ENCODE measurements around the gene PCCB. TPM values are rescaled to one million over a fixed set of nuclear protein-coding genes. Genes with fewer than 3 reads are reported as not detected.
"Not testable (repeated sequence)": the region's sequence is repeated elsewhere in the genome, so short reads cannot be mapped to it uniquely, and the experiment has no call there.

The PCCB gene
- total RNA-seq (10 to 100 TPM; 13.6 to 22.6 (median 16.6) TPM), polyA plus RNA-seq (10 to 100 TPM; 27.2 to 30.9 TPM), total RNA-seq (13.3 reads per million, percentile 42 among the genes with 10 or more reads in this experiment)

DNA sequence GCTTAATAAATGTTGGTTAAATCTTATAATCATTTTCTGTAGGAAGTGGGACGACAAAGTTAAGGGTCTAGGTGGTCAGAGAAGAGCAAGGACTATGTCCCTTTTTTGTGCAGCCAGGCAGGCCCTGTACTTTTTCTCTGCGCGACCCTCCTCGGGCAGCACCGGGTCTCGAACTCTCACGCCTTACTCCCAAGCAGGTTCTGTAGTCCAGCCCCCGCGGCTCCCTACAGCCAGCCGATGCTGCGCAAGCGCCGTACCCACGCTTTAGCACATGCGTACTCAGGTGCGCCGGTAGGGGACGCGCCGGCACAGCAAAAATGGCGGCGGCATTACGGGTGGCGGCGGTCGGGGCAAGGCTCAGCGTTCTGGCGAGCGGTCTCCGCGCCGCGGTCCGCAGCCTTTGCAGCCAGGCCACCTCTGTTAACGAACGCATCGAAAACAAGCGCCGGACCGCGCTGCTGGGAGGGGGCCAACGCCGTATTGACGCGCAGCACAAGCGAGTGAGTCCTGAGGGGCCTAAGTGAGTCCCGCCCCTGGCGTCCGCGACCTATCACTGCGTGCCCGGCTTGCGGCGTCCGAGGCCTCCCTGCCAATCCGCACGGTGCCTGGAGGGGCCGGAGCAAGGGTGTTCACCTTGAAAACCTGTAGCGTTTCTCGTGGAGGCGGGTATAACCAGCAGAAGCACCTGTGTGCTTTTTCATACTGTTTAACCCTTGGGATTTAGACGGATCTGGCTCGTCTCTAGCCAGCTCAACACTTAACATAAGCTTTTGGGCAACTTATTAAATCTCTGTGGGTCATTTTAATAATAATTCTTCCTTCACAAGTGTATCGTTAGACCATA, at the start of gene PCCB:
Gene PCCB (plus strand): TSS at position 282 of the 844 bp plus-strand sequence. CDS start 36 bp downstream, at position 318.
- no peaks in the 10 kb centered on the region for H3K27me3 Mint-ChIP-seq
- Histone ChIP-seq H3K36me3 (ENCODE audit: control insufficient read depth in 2 of 3, insufficient read depth in 3 of 3, low read length in 3 of 3) (no peaks in the 10 kb centered on the region), H3K27ac (ENCODE audit: low read depth, low read length) (peak within 1 kb of the TSS; percentile 80), H3K4me1 (ENCODE audit: control insufficient read depth in 2 of 2, insufficient read depth in 2 of 2, low read length in 2 of 2) (peaks cover 9% of the 10 kb centered on the region in 2 donors), H3K4me3 (ENCODE audit: low read length) (peak within 1 kb of the TSS; percentile 80), H3K9me3 (ENCODE audit: control insufficient read depth in 2 of 3, low read length in 3 of 3) (no peaks in the 10 kb centered on the region), H3K27me3 (ENCODE audit: control insufficient read depth in 2 of 2, insufficient read depth in 2 of 2, low read length in 2 of 2) (no peaks in the 10 kb centered on the region)
- CTCF ChIA-PET: interaction anchor here (0.7 to 1.8 kb wide), 7 partner anchors 10 to 775 kb away, joined by 3 to 8 read pairs (median 4); partner anchors contain the start of genes MSL2 and STAG1
- H3K4me1 Mint-ChIP-seq: peaks cover 11 to 29% (median 20%) of the 10 kb centered on the region in 7 donors
- POLR2A ChIA-PET: interaction anchor here (0.9 to 5.1 kb wide), 2 partner anchors 55 to 163 kb away, joined by 3 to 78 read pairs; partner anchors contain the start of gene MSL2
- peak within 1 kb of the TSS; percentile 91 to 96 (median 93) for H3K27ac Mint-ChIP-seq
- intact Hi-C loops (cut with micrococcal nuclease): loop anchor here (1.0 to 10.0 kb wide), 13 partner anchors 54 to 1935 kb away; partner anchors contain the start of genes MSL2 (in 2 of the 2), NCK1 (in 2 of the 2), STAG1 (in 2 of the 2) and ARMC8 (in 1 of the 2)
- peak within 1 kb of the TSS; percentile 79 to 94 (median 90) for H3K4me3 Mint-ChIP-seq
- peaks cover 0 to 7% (median 0%) of the 10 kb centered on the region in 5 donors for H3K36me3 Mint-ChIP-seq
- DNase-seq (peak; percentile 86 to 95 (median 93)), ATAC-seq (peak; percentile 99)
- peaks cover 0 to 2% (median 0%) of the 10 kb centered on the region in 11 donors for H3K9me3 Mint-ChIP-seq

DNA sequence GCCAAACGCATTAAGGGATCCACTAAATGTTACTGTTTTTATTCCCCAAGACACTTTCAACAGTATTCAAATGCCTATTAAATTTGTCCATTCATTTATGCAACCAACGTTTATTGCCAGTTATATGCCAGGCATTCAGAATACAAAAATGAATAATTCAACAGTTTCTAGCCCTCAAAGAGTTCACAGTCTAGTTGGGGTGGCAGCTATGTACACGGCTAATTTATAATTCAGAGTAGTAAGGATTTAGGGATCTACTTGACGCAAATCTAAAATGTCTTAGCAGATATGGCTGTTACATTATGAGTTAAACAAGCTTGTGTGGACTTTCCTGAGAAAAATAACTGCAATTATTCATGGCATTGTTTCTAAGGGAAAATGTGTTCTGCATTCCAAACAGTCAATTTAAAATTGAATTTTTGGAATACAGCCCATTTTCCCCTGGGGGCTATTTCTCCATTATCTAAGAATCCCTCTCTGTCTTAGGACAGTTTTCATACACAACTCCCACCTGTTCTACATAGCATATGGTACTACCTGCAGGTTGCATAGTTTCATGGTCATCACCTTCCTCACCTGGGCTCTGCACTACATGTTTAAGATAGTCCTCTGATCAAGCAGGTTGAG, 42.5 kb upstream of the PCCB start:
- H3K27ac Mint-ChIP-seq: no peak overlapping the region
- CTCF ChIA-PET: interaction anchor here (1.0 kb wide), 1 partner anchor 11 kb away, joined by 4 read pairs; no protein-coding TSS in a partner anchor
- POLR2A ChIA-PET: interaction anchor here (3.3 kb wide), 1 partner anchor 10 kb away, joined by 11 read pairs; the partner anchor contains the start of gene MSL2

DNA sequence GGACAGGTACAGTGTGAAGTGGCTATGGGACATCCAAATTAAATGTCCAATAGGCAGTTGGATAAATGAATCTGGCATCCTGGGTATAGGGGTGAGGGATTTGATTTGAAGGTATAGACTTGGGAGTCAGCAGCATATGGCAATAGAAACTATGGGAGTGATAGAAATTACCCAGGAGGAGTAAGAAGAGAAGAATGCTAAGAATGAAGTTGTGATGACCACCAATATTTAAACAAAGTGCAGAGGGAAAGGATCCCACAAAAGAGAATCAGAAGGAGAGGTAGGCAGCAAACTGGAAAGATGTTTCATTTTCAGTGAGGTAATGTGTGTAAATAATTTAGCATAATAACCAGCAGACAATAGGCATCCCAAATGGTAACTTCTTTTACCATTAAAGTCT, 40.2 kb upstream of the PCCB start:
- no peak overlapping the region for H3K27ac ChIP-seq (ENCODE audit: low read depth, low read length)
- POLR2A ChIA-PET: interaction anchor here (1.2 kb wide), 1 partner anchor 15 kb away, joined by 3 read pairs; no protein-coding TSS in a partner anchor
- peaks cover 0 to 53% (median 11%) of the 10 kb centered on the region in 5 donors for H3K27me3 Mint-ChIP-seq
- no peaks in the 10 kb centered on the region for H3K9me3 Mint-ChIP-seq
- no peak overlapping the region for H3K4me3 ChIP-seq (ENCODE audit: low read length)
- ATAC-seq: no peak
- peaks cover 0 to 2% (median 0%) of the 10 kb centered on the region in 7 donors for H3K4me1 Mint-ChIP-seq
- H3K9me3 ChIP-seq (ENCODE audit: control insufficient read depth in 2 of 3, low read length in 3 of 3): no peaks in the 10 kb centered on the region
- no peaks in the 10 kb centered on the region for H3K4me1 ChIP-seq (ENCODE audit: control insufficient read depth in 2 of 2, insufficient read depth in 2 of 2, low read length in 2 of 2)
- no peak for DNase-seq
- H3K4me3 Mint-ChIP-seq: no peak overlapping the region
- CTCF ChIA-PET: interaction anchor here (1.0 kb wide), 1 partner anchor 11 kb away, joined by 5 read pairs; no protein-coding TSS in a partner anchor
- H3K36me3 Mint-ChIP-seq: no peaks in the 10 kb centered on the region
- H3K27me3 ChIP-seq (ENCODE audit: control insufficient read depth in 2 of 2, insufficient read depth in 2 of 2, low read length in 2 of 2): no peaks in the 10 kb centered on the region
- intact Hi-C loops (cut with micrococcal nuclease): no loop called here
- no peak overlapping the region for H3K27ac Mint-ChIP-seq
- H3K36me3 ChIP-seq (ENCODE audit: control insufficient read depth in 2 of 3, insufficient read depth in 3 of 3, low read length in 3 of 3): no peaks in the 10 kb centered on the region

More for the DNA sequence above, 42.5 kb upstream of the PCCB start:
- intact Hi-C loops (cut with micrococcal nuclease): no loop called here
- Histone ChIP-seq H3K4me3 (ENCODE audit: low read length) (no peak overlapping the region), H3K4me1 (ENCODE audit: control insufficient read depth in 2 of 2, insufficient read depth in 2 of 2, low read length in 2 of 2) (no peaks in the 10 kb centered on the region), H3K27ac (ENCODE audit: low read depth, low read length) (no peak overlapping the region), H3K9me3 (ENCODE audit: control insufficient read depth in 2 of 3, low read length in 3 of 3) (no peaks in the 10 kb centered on the region), H3K36me3 (ENCODE audit: control insufficient read depth in 2 of 3, insufficient read depth in 3 of 3, low read length in 3 of 3) (no peaks in the 10 kb centered on the region), H3K27me3 (ENCODE audit: control insufficient read depth in 2 of 2, insufficient read depth in 2 of 2, low read length in 2 of 2) (no peaks in the 10 kb centered on the region)
- ATAC-seq (no peak), DNase-seq (no peak)
- Mint-ChIP-seq H3K27me3 (peaks cover 0 to 54% (median 11%) of the 10 kb centered on the region in 5 donors), H3K36me3 (no peaks in the 10 kb centered on the region), H3K9me3 (no peaks in the 10 kb centered on the region), H3K4me3 (no peak overlapping the region), H3K4me1 (peaks cover 0 to 2% (median 0%) of the 10 kb centered on the region in 7 donors)

DNA sequence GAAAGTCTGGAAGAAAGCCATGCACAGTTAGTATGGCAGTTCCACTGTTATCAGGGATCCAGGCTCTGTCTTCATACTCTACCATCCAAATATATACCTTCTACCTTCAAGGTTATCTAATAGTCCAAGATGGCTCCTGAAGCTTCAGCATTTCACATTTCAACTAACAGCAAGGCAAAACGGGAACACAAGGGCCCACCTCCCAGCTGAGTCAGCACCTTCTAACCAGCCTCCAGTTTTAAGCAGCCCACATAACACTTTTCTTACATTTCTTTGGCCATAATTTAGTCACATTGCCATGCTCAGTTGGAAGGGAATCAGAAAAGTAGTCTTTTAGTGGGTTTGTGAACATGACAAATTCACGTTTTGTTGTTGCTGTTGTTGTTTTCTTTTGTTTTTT, 38.6 kb upstream of the PCCB start:
- H3K4me1 Mint-ChIP-seq: no peaks in the 10 kb centered on the region
- Histone ChIP-seq H3K27me3 (ENCODE audit: control insufficient read depth in 2 of 2, insufficient read depth in 2 of 2, low read length in 2 of 2) (no peaks in the 10 kb centered on the region), H3K27ac (ENCODE audit: low read depth, low read length) (no peak overlapping the region), H3K9me3 (ENCODE audit: control insufficient read depth in 2 of 3, low read length in 3 of 3) (no peaks in the 10 kb centered on the region), H3K4me1 (ENCODE audit: control insufficient read depth in 2 of 2, insufficient read depth in 2 of 2, low read length in 2 of 2) (no peaks in the 10 kb centered on the region), H3K4me3 (ENCODE audit: low read length) (no peak overlapping the region), H3K36me3 (ENCODE audit: control insufficient read depth in 2 of 3, insufficient read depth in 3 of 3, low read length in 3 of 3) (no peaks in the 10 kb centered on the region)
- ChIA-PET CTCF (no interaction called here), POLR2A (interaction anchor here (1.0 kb wide), 1 partner anchor 15 kb away, joined by 4 read pairs; the partner anchor contains the start of gene MSL2)
- H3K4me3 Mint-ChIP-seq: no peak overlapping the region
- no peaks in the 10 kb centered on the region for H3K9me3 Mint-ChIP-seq
- no peaks in the 10 kb centered on the region for H3K36me3 Mint-ChIP-seq
- H3K27ac Mint-ChIP-seq: no peak overlapping the region
- ATAC-seq (no peak), DNase-seq (no peak)
- H3K27me3 Mint-ChIP-seq: peaks cover 0 to 41% (median 8%) of the 10 kb centered on the region in 5 donors
- intact Hi-C loops (cut with micrococcal nuclease): no loop called here

DNA sequence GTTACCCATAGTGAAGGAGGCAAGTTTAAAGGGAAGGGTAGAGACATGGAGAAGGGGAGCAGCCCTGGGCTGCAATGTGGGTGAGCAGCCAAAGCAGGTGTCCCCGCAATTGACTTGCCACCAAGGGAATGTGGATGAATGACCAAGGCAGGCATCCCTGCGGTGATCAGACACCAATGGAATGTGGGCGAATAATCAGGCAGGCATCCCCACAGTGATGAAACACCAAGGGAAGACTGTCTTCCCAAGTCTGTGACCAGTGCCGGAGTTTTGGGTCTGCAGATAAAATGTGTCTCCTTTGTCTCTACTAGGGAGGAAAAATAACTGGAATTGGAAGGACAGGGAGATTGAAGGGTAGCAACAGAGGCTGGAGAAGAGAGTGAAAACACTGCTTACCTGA, 27.4 kb upstream of the PCCB start:
- H3K36me3 Mint-ChIP-seq; H3K9me3 ChIP-seq (ENCODE audit: control insufficient read depth in 2 of 3, low read length in 3 of 3); POLR2A ChIA-PET; H3K27ac ChIP-seq (ENCODE audit: low read depth, low read length); H3K4me3 ChIP-seq (ENCODE audit: low read length); DNase-seq; CTCF ChIA-PET; H3K4me3 Mint-ChIP-seq; intact Hi-C loops (cut with micrococcal nuclease); H3K4me1 Mint-ChIP-seq; H3K9me3 Mint-ChIP-seq; ATAC-seq; H3K27me3 ChIP-seq (ENCODE audit: control insufficient read depth in 2 of 2, insufficient read depth in 2 of 2, low read length in 2 of 2); H3K4me1 ChIP-seq (ENCODE audit: control insufficient read depth in 2 of 2, insufficient read depth in 2 of 2, low read length in 2 of 2); H3K27ac Mint-ChIP-seq; H3K36me3 ChIP-seq (ENCODE audit: control insufficient read depth in 2 of 3, insufficient read depth in 3 of 3, low read length in 3 of 3): not testable (repeated sequence)
- H3K27me3 Mint-ChIP-seq: peaks cover 3 to 13% (median 7%) of the 10 kb centered on the region in 5 donors

DNA sequence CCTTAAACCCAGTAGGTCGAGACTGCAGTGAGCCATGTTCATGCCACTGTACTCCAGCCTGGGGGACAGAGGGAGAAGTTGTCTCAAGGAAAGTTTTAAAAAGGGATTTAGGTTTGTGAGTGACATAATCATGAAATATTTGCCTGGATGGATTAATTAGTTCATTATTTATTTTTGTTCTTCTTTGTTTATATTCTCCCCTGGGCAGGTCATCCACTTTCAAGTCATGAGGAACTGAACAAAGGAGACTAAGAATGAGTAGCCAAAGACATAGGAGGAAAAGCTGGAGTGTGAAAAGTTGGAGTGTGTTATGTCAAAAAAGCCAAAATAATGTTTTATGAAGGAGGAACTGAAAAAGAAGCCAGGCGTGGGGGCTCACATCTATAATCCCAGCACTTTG, 17.7 kb upstream of the PCCB start:
- H3K4me1 Mint-ChIP-seq: no peaks in the 10 kb centered on the region

More for the DNA sequence above, 17.7 kb upstream of the PCCB start:
- H3K27ac Mint-ChIP-seq: no peak overlapping the region
- no peaks in the 10 kb centered on the region for H3K9me3 ChIP-seq (ENCODE audit: control insufficient read depth in 2 of 3, low read length in 3 of 3)
- no peaks in the 10 kb centered on the region for H3K36me3 ChIP-seq (ENCODE audit: control insufficient read depth in 2 of 3, insufficient read depth in 3 of 3, low read length in 3 of 3)
- no peaks in the 10 kb centered on the region for H3K27me3 ChIP-seq (ENCODE audit: control insufficient read depth in 2 of 2, insufficient read depth in 2 of 2, low read length in 2 of 2)
- no peak for ATAC-seq
- ChIA-PET CTCF (interaction anchor here (0.6 kb wide), 1 partner anchor 8 kb away, joined by 3 read pairs; no protein-coding TSS in a partner anchor), POLR2A (no interaction called here)
- no peak for DNase-seq
- H3K4me1 ChIP-seq (ENCODE audit: control insufficient read depth in 2 of 2, insufficient read depth in 2 of 2, low read length in 2 of 2): no peaks in the 10 kb centered on the region
- peaks cover 0 to 5% (median 0%) of the 10 kb centered on the region in 11 donors for H3K9me3 Mint-ChIP-seq
- H3K36me3 Mint-ChIP-seq: no peaks in the 10 kb centered on the region
- no peak overlapping the region for H3K27ac ChIP-seq (ENCODE audit: low read depth, low read length)
- no peak overlapping the region for H3K4me3 ChIP-seq (ENCODE audit: low read length)
- intact Hi-C loops (cut with micrococcal nuclease): no loop called here
- H3K4me3 Mint-ChIP-seq: no peak overlapping the region
- H3K27me3 Mint-ChIP-seq: peaks cover 0 to 11% (median 0%) of the 10 kb centered on the region in 5 donors
